ENCODE results near the gene TNFAIP2. TPM values are rescaled to one million over a fixed set of nuclear protein-coding genes. Genes with fewer than 3 reads are reported as not detected.

The TNFAIP2 gene
- total and polyA plus RNA-seq, 2 experiments from 2014 or later: 9.9 to 14.1 TPM

- Histone ChIP-seq H3K79me2 (replicated peaks; ENCODE audit: insufficient read depth) (no peaks in the 10 kb centered on the region), H3K4me1 (ENCODE audit: insufficient read depth) (peaks cover 5% of the 10 kb centered on the region; the same call in 1 of the 2 replicates), H3K9me2 (ENCODE audit: insufficient read depth) (no peaks in the 10 kb centered on the region), H3K36me3 (ENCODE audit: insufficient read depth) (no peaks in the 10 kb centered on the region), H3K27me3 (ENCODE audit: insufficient read depth) (peaks cover 16% of the 10 kb centered on the region), H3K4me2 (no peak overlapping the region), H2AFZ (no peak overlapping the region), H4K20me1 (replicated peaks; ENCODE audit: insufficient read depth) (no peaks in the 10 kb centered on the region), H3K4me3 (no peak overlapping the region), H3F3A (replicated peaks; ENCODE audit: low read depth) (no peaks in the 10 kb centered on the region), H3K27ac (ENCODE audit: low read depth) (no peak overlapping the region)
- H3K36me3 Mint-ChIP-seq (ENCODE audit: low read depth): no peaks in the 10 kb centered on the region
- peaks cover 12% of the 10 kb centered on the region for H3K4me1 Mint-ChIP-seq
- DNase-seq (ENCODE audit: low spot score) (no peak), ATAC-seq (no peak)
- H3K27me3 Mint-ChIP-seq (ENCODE audit: insufficient read depth, low read depth, poor library complexity): peaks cover 34% of the 10 kb centered on the region
- no peak for TF ChIP-seq POLR2AphosphoS5 (IDR thresholded peaks at IDR 0.05; ENCODE audit: low read depth)
- TF ChIP-seq ZNF114 (CRISPR knock-in tag; IDR thresholded peaks at IDR 0.05): no peak
- H3K9me3 Mint-ChIP-seq: no peaks in the 10 kb centered on the region
- no peak overlapping the region for H3K27ac Mint-ChIP-seq
- H3K4me3 Mint-ChIP-seq: no peak overlapping the region
Measured at GRCh38 chr14:103097244-103097993, 25.8 kb upstream of the TNFAIP2 start.

GRCh38 chr14:103097994-103098957 lies 25.0 kb upstream of the TNFAIP2 start:
- Histone ChIP-seq H3K36me3 (ENCODE audit: insufficient read depth) (no peaks in the 10 kb centered on the region), H3F3A (replicated peaks; ENCODE audit: low read depth) (0 out of 2 replicates have a peak, but pooled peaks cover 5% of the 10 kb centered on the region), H3K27ac (ENCODE audit: low read depth) (no peak overlapping the region), H2AFZ (no peak overlapping the region), H3K79me2 (replicated peaks; ENCODE audit: insufficient read depth) (no peaks in the 10 kb centered on the region), H3K4me3 (no peak overlapping the region), H3K27me3 (ENCODE audit: insufficient read depth) (peaks cover 25% of the 10 kb centered on the region), H3K9me2 (ENCODE audit: insufficient read depth) (no peaks in the 10 kb centered on the region), H3K4me1 (ENCODE audit: insufficient read depth) (peaks cover 9% of the 10 kb centered on the region), H3K4me2 (no peak overlapping the region), H4K20me1 (replicated peaks; ENCODE audit: insufficient read depth) (0 out of 2 replicates have a peak, but pooled peaks cover 3% of the 10 kb centered on the region)
- Mint-ChIP-seq H3K36me3 (ENCODE audit: low read depth) (no peaks in the 10 kb centered on the region), H3K4me1 (peaks cover 12% of the 10 kb centered on the region), H3K27me3 (ENCODE audit: insufficient read depth, low read depth, poor library complexity) (peaks cover 40% of the 10 kb centered on the region), H3K4me3 (no peak overlapping the region), H3K9me3 (no peaks in the 10 kb centered on the region), H3K27ac (no peak overlapping the region)
- DNase-seq (ENCODE audit: low spot score) (no peak), ATAC-seq (no peak)
- TF ChIP-seq, protein P1, sequence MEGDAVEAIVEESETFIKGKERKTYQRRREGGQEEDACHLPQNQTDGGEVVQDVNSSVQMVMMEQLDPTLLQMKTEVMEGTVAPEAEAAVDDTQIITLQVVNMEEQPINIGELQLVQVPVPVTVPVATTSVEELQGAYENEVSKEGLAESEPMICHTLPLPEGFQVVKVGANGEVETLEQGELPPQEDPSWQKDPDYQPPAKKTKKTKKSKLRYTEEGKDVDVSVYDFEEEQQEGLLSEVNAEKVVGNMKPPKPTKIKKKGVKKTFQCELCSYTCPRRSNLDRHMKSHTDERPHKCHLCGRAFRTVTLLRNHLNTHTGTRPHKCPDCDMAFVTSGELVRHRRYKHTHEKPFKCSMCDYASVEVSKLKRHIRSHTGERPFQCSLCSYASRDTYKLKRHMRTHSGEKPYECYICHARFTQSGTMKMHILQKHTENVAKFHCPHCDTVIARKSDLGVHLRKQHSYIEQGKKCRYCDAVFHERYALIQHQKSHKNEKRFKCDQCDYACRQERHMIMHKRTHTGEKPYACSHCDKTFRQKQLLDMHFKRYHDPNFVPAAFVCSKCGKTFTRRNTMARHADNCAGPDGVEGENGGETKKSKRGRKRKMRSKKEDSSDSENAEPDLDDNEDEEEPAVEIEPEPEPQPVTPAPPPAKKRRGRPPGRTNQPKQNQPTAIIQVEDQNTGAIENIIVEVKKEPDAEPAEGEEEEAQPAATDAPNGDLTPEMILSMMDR (conservative IDR thresholded peaks at IDR 0.05; ENCODE audit: low read depth in 2 of 2): no peak
- TF ChIP-seq EZH2 (IDR thresholded peaks at IDR 0.05; ENCODE audit: low read depth, unreplicated experiment) (no peak), STAT1 (IDR thresholded peaks at IDR 0.05; ENCODE audit: unreplicated experiment) (no peak), POLR2AphosphoS5 (IDR thresholded peaks at IDR 0.05; ENCODE audit: low read depth) (no peak), ZNF114 (CRISPR knock-in tag; IDR thresholded peaks at IDR 0.05) (no peak), REST (IDR thresholded peaks at IDR 0.05; ENCODE audit: unreplicated experiment) (no peak), EZH2phosphoT487 (IDR thresholded peaks at IDR 0.05; ENCODE audit: unreplicated experiment) (no peak), ZNF331 (CRISPR knock-in tag; IDR thresholded peaks at IDR 0.05; ENCODE audit: low read depth) (no peak), JUNB (IDR thresholded peaks at IDR 0.05; ENCODE audit: unreplicated experiment) (no peak), CREB1 (CRISPR knock-in tag; IDR thresholded peaks at IDR 0.05; ENCODE audit: low read depth) (no peak)

Measured in GM23338 (cell line).